K562 (cell line): ENCODE measurements around the gene SAPCD1. TPM values are rescaled to one million over a fixed set of nuclear protein-coding genes. Genes with fewer than 3 reads are reported as not detected.

ENCODE experiments used
- CC2D1A ChIP-seq: fragments of 450-650 bp; IDR thresholded peaks from 2 replicates; pipeline ENCODE4 v1.6.1; 2017; ENCODE audit warnings: mild to moderate bottlenecking
- CREBBP ChIP-seq: IDR thresholded peaks from one replicate; pipeline ENCODE4 v1.6.1; 2012; ENCODE audit warnings: low read depth, mild to moderate bottlenecking, control low read depth, inconsistent platforms, low read length
- GATA2 ChIP-seq: sonication (generic); formaldehyde crosslinking; IDR thresholded peaks from 2 replicates; pipeline ENCODE4 v1.4.0; 2020; ENCODE audit warnings: mild to moderate bottlenecking, missing genetic modification reagents
- HDAC1 ChIP-seq, 2 experiments: fragments of 450-650 bp; IDR thresholded peaks; 2 replicates each; pipeline ENCODE4 v1.6.1; 2016 to 2017; ENCODE audit warnings: inconsistent platforms in 1 of 2, mild to moderate bottlenecking in 1 of 2, moderate library complexity in 1 of 2
- HDAC8 ChIP-seq: fragments of 450-650 bp; IDR thresholded peaks from 2 replicates; pipeline ENCODE4 v1.6.1; 2016; ENCODE audit warnings: mild to moderate bottlenecking, missing genetic modification characterization, moderate library complexity, missing compliant biosample characterization
- HMGXB4 ChIP-seq: sonication (generic); formaldehyde crosslinking; IDR thresholded peaks from 2 replicates; pipeline ENCODE4 v1.8.1; 2023; ENCODE audit warnings: mild to moderate bottlenecking, missing genetic modification reagents
- MCM3 ChIP-seq: fragments of 450-650 bp; IDR thresholded peaks from 2 replicates; pipeline ENCODE4 v1.6.1; 2016
- MLX ChIP-seq, 2 experiments: fragments of 450-650 bp in 1 of 2; sonication (generic) in 1 of 2; formaldehyde crosslinking; conservative IDR thresholded peaks; 2 replicates each; pipeline versions ENCODE4 v1.4.0 to v1.8.1; 2020 to 2022; ENCODE audit warnings: mild to moderate bottlenecking in 1 of 2, missing genetic modification reagents in 1 of 2
- NR2F6 ChIP-seq: fragments of 450-650 bp; formaldehyde crosslinking; IDR thresholded peaks from 2 replicates; pipeline ENCODE4 v1.4.0; 2020; ENCODE audit warnings: mild to moderate bottlenecking
- PBX2 ChIP-seq, 2 experiments: IDR thresholded peaks in 1 of 2; conservative IDR thresholded peaks in 1 of 2; 2 replicates each; pipeline ENCODE4 v1.6.1; 2016; ENCODE audit warnings: low read depth in 2 of 2, mild to moderate bottlenecking in 1 of 2, missing compliant biosample characterization in 1 of 2, missing genetic modification characterization in 1 of 2, moderate library complexity in 1 of 2
- SRSF3 ChIP-seq: fragments of 200-400 bp; formaldehyde crosslinking; IDR thresholded peaks from 2 replicates; pipeline ENCODE4 v1.6.1; 2016; ENCODE audit warnings: mild to moderate bottlenecking, low read length, moderate library complexity; ENCODE audit not compliant: insufficient read depth
- TCF7L2 ChIP-seq: fragments of 150-350 bp; IDR thresholded peaks from 2 replicates; pipeline ENCODE4 v1.6.1; 2016; ENCODE audit warnings: low read depth, mild to moderate bottlenecking, low read length, moderate library complexity
- TRIM28 ChIP-seq: fragments of 450-650 bp; IDR thresholded peaks from 2 replicates; pipeline ENCODE4 v1.6.1; 2017
- ZBTB33 ChIP-seq: sonication (generic); formaldehyde crosslinking; IDR thresholded peaks from 2 replicates; pipeline ENCODE4 v1.8.1; 2023; ENCODE audit warnings: mild to moderate bottlenecking, missing genetic modification reagents
- ZNF384 ChIP-seq: IDR thresholded peaks from 2 replicates; pipeline ENCODE4 v1.6.1; 2012; ENCODE audit warnings: low read depth, low read length, improper control_type of control experiment
- ZNF584 ChIP-seq: fragments of 200-800 bp; sonication (Bioruptor generic); IDR thresholded peaks from 2 replicates; pipeline ENCODE4 v1.6.1; 2016; ENCODE audit warnings: low read depth, mild to moderate bottlenecking, missing genetic modification characterization, missing compliant biosample characterization
- ZNF655 ChIP-seq: fragments of 250-450 bp; sonication (Bioruptor Pico); IDR thresholded peaks from 2 replicates; pipeline ENCODE4 v1.5.0; 2021
- ZNF75A ChIP-seq: fragments of 450-650 bp; formaldehyde crosslinking; IDR thresholded peaks from 2 replicates; pipeline ENCODE4 v1.4.0; 2020; ENCODE audit warnings: mild to moderate bottlenecking
- polyA plus RNA-seq, 8 experiments: library from polyadenylated mRNA; depleted of rRNA in 4 of 8; stranded (reverse) in 5 of 8; unstranded in 3 of 8; fragments of >200 nt; fragmentation: Nextera tagmentation in 2 of 8; fragmentation: Illumina TruSeq in 1 of 8; extraction: Ambion mirVana in 2 of 8; extraction: Trizol in 1 of 8; gene quantifications; 2 replicates each; pipeline versions ENCODE4 v1.2.1 to v1.2.3, GENCODE V29; 2011 to 2014; ENCODE audit warnings: inconsistent platforms in 1 of 8, missing spikeins in 1 of 8
- total RNA-seq, 7 experiments: library from RNA; depleted of rRNA in 6 of 7; stranded (reverse); fragments of >200 nt in 6 of 7; fragmentation: Illumina TruSeq in 2 of 7; extraction: Trizol in 2 of 7; gene quantifications; 2 replicates each; pipeline versions ENCODE4 v1.2.1 to v1.2.3, GENCODE V29; 2011 to 2021; ENCODE audit warnings: low replicate concordance in 1 of 7

The SAPCD1 gene
- total and polyA plus RNA-seq, 9 of the 15 experiments (the other 6 are each of a cell fraction or from before 2014, with no cell fraction given) = 2.6 to 30.2 (median 7.4) TPM

GRCh38 chr6:31739639-31740396 is 22.6 kb upstream of the SAPCD1 start, which contains the start of gene MSH5 (continued):
- TF ChIP-seq NR2F6 (CRISPR knock-in tag) = peak; percentile 82; the same call in 1 of the 2 replicates
- peak; percentile 96 for TF ChIP-seq HMGXB4
- TF ChIP-seq TCF7L2 = peak; percentile 29; the same call in 1 of the 2 replicates
- no peak for TF ChIP-seq ZNF584 (CRISPR knock-in tag)
- TF ChIP-seq HDAC1 (IDR thresholded peaks at IDR 0.05) = peak in 1 of 2 experiments; percentile 98; a peak in 2 of 4 replicates
- peak; percentile 61 for TF ChIP-seq CC2D1A
- peak; percentile 89 for TF ChIP-seq ZBTB33 (CRISPR knock-in tag)
- no peak for TF ChIP-seq GATA2 (CRISPR knock-in tag)
- peak; percentile 47 to 93; a peak in 3 of 4 replicates for TF ChIP-seq MLX (CRISPR knock-in tag; conservative IDR thresholded peaks at IDR 0.05)
- TF ChIP-seq TRIM28 = peak; percentile 62; the same call in 1 of the 2 replicates
- peak; percentile 78; the same call in 1 of the 2 replicates for TF ChIP-seq HDAC8 (tag)
- no peak for TF ChIP-seq PBX2 (CRISPR knock-in tag; IDR thresholded peaks at IDR 0.05; ENCODE audit: low read depth)
- TF ChIP-seq PBX2 (tag; conservative IDR thresholded peaks at IDR 0.05; ENCODE audit: low read depth) = peak; percentile 66
- TF ChIP-seq MCM3 = no peak
- 0 out of 2 replicates have a peak, but pooled peaks have one; percentile 62 for TF ChIP-seq ZNF75A (CRISPR knock-in tag)
- TF ChIP-seq ZNF655 (CRISPR knock-in tag) = no peak
- no peak for TF ChIP-seq CREBBP
- peak; percentile 99 for TF ChIP-seq SRSF3
- TF ChIP-seq ZNF384 = peak; percentile 49; the same call in 1 of the 2 replicates
